HUDEP-2 (cell line): ENCODE data around the gene ARID1B.

Source experiments
- DNase-seq, 76 experiments: peaks; one replicate each; lab custom pipeline; 2025; ENCODE audit not compliant: unreplicated experiment in 76 of 76; lab: John Stamatoyannopoulos, UW

The ARID1B gene

GRCh38 chr6:156790711-156791319, 13.6 kb downstream of the ARID1B start:
- no peak for DNase-seq

DNA sequence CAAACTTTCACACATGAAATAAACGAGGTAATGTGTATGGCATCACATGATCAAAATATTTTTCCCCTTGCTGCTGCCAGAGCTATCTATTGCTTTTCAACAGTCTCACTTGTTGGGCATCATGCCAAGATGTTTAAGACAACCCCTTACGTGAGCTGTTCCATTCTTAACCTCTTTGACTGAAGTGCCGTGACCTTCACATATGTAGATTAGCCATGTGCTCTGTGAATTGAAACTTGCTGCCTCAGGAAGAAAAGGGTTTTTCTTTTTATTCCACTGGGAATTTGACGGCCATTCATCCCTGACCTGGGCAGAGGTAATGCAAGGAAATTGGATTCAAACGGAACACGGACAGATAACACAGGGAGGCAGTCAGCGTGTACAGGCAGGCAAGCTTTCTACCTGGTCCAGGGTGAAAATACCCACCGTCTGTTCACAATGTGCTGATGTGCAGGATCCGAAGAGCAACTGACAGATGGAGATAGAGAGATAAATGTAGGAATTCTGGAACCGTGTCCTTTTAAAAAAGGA, 14.2 kb downstream of the ARID1B start:
- peak in 57 of 76 experiments; percentile 17 to 93 (median 74) for DNase-seq

DNA sequence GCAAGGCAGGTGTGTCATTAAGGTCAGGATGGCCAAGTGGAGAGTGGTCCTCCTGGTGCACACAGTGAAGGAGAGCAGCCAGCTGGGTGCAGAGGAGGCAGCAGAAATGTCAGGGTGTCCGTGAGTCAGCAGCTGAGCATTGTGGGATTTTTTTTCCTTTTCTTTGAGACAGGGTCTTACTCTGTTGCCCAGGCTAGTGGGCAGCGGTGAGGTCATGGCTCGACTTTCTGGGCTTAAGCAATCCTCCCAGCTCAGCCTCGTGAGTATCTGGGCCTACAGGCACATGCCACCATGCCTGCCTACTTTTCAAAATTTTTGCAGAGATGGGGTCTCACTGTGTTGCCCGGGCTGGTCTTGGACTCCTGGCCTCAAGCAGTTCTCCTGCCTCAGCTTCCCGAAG, 16.0 kb downstream of the ARID1B start:
- no peak for DNase-seq

DNA sequence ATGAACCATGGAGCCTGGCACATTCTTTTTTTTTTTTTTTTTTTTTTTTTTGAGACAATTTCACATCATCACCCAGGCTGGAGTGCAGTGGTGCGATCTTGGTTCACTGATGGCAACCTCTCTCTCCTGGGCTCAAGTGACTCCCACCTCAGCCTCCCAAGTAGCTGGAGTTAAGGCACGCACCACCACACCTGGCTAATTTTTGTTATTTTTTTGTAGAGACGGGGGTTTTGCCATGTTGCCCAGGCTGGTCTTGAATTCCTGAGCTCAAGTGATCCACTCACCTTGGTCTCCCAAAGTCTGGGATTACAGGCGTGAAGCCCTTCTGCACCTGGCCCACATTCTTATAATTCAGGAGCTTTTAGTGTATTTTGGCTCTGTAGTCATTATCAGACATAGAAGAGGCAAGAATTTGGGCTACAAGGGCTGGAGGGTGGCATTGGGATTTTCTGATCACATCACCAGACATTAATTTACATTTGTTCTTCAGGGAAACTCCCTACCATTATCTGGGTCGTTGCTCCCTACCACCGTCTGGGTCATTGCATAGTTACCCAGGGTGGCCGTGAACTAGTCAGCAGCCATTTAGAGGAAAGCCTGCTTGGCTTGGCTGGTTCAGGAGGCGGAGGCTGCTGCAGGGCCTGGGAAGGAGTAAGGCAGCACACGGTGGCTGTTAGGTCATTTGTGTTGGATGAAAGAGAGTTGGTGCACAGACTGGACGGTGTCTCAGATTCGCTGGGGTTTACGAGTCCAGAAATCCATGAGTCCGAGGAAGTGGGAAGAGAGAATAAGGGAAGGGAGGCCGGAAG, 17.6 kb downstream of the ARID1B start:
- no peak for DNase-seq

- no peak for DNase-seq
These were observed 18.6 kb downstream of the ARID1B start for GRCh38 chr6:156795825-156796224.

DNA sequence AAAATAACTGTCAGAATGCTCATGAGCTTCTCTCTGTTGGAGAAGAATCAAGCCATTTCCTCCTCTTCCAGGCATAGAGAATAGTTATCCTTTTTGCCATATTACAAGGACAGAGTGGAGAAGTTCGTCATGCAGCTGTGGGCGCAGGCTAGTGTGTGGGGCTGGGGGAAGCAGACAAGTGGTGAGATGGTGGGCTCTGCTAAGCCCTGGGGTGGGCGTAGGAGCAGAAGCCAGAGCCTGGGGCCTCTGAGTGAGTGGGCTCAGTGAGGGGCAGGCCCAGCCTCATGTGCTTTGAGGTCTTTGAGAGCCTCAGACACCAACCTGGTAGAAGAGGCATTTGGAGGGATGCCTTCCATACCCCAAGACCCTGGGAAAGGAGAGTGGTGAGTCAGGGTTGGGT, 19.4 kb downstream of the ARID1B start:
- DNase-seq = no peak

DNA sequence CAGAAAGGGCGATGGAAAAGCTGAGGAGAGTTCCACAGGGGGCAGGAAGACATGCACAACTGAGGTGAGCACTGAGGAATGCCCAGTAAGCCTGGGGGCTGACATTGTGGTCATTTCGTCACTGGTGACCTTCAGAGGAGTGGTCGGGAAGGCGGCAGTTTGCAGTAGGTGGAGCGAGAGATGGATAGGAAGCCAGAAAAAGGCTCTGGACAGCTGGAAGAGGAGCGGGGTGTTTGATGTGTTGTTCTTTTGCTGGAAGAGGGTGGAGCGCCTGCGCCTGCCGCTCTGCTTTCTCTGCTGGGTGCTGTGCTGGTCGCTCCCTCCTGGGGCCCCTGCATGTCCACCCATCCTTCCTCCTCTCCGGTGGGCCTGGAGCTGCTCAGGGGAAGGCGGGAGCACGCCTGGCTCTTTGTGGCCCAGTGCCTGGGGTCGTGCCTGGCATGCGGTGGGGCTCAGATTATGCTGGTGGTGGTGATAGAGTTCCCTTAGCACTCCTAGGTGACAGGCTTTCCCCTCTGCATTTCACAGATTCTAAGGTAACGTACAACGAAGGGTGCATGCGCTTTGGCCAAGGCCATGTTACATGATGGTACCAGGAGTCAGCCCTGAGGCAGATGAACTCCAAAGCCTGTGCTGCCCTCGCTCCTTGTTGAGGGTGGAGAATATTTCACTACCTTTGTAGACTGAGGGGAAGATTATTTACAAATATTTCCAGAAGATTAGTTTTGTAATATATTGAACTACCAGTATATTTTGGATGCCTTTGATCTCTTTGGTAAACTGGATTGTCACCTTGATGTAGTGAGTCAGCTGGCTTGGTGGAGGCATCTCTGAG, 20.9 kb downstream of the ARID1B start:
- no peak for DNase-seq

- DNase-seq = no peak
These were observed 24.5 kb downstream of the ARID1B start for GRCh38 chr6:156801712-156802111.

GRCh38 chr6:156803353-156803752, 26.2 kb downstream of the ARID1B start:
- no peak for DNase-seq

- no peak for DNase-seq
These were observed 27.2 kb downstream of the ARID1B start for GRCh38 chr6:156804402-156804801.

DNA sequence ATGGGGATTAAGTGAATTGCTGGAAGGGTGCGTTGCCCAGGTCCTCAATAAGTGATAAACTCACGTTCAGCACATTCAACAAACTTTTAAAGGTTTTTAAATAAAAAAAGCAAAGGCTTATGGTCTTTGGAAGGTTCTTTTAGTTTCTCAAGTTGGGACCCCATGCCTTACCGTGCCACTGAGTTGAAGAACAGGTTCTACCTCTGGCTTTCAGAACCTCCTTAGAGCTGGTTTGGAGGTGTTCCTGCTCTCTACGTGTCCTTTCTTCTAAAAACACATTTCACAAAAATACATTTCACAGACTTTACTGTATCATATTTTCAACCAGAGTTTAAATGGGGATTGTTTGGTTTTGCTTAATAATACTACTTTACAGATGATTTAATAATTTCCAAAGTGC, 29.0 kb downstream of the ARID1B start:
- no peak for DNase-seq

DNA sequence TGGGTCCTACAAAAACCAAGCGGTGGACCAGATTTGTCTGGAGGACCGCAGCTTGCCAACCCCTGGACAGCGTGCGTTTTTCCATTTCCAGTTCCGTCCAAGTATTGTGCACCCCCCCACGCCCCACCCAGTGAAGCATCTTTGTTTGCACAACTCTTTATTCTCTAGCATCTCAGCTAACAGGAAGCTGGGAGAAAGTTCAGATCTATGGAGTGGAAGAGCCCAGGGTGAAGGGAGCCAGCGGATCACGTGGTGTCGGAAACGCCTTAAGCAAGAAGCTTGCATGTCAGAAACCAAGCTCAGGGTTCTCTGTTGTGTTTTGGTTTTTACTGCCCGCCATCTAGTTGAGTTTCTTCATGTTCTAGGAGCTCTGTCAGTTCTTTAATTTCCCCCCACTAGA, 29.9 kb downstream of the ARID1B start:
- DNase-seq = no peak

DNA sequence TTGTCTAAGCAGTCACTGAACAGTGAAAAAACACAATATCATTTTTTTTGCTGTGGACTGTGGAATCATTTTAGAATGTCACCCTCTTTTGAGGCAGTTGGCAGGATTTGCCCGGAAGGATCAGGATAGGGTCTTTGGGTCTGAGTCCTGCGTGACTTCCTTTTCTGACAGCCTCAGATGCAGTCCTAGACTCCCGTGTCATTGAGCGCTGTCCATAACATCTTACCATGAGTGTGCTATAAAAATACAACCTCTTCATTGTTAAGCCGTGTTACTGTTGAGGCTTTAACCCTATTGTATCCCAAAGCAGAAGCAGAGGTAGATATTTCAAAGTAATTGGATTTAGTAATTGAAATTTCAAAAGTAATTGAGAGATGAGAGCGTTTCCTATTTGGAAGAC, 30.6 kb downstream of the ARID1B start:
- peak in 1 of 76 experiments; percentile 21 for DNase-seq

DNA sequence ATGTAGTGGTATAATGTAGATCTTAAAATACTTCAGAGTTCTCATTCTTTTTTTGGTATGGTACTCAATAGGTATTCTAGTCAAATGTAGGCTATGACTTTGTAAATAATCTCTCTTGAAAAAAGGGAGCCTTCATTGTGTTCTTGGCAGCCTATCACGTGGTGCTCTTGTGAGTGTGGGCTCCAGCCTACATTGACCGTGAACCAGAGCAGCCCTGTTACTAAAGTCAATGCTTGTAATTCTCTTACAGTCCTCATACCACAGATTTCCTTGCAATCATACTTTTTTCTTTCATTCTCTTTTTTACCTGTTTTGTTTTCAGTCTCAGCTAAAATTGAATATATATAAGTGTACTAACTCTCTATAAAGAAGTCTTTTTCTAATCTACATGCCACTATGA, 31.1 kb downstream of the ARID1B start:
- DNase-seq = peak in 8 of 76 experiments; percentile 17 to 52 (median 28)

DNA sequence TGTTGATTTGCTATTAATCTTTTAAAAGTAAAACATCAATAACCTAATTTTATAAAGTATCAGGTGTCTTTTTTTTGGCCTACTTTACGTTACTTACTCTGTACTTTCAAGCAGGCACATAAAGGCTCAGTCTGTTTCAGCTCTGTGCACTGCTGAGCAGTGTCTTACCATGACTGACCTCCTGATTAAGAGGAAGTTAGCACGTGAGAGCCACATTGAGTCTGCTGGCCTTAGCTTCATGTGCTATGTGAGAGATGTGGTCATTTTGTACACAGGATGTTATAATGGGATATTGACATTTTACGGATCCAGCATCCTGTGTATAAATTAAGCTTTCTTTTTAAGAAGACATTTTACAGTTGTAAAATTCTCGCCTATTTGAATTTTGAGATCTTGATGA, 31.9 kb downstream of the ARID1B start:
- peak in 21 of 76 experiments; percentile 8 to 63 (median 29) for DNase-seq

DNA sequence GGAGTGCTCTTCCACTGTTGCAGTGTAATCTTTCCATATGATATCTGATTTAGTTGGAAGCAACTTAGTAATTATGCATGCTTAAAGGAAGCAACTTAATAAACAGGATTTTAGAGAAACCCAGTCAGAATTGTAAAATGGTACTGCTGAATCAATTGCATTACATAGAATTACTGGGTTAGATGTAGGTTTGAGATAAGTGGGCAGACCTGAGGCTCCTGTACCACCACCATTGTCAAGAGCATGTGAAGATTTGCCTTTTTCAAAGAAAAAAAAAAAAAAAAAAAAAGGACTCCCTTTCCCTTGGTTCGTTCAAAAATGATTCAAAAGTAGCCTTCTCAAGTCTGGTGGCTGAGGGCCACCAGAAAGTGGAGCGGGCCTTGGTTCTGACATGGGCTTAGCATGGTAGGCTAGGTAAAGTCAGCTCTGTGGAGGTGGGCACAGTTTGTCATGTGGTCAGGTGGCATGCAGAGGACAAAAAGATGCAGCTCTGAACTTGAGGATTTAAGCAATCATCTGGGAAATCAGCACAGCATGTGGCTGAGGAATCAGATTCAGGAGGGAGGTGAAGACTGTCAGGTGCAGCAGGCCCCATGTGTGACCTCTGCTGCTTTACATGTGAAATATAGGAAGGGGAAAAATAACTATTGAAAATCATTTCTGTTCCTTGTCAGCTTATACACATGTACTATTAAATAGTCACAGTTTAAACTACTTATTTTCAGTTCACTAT, 32.4 kb downstream of the ARID1B start:
- no peak for DNase-seq

- no peak for DNase-seq
These were observed 36.9 kb downstream of the ARID1B start for GRCh38 chr6:156814036-156814581.

DNA sequence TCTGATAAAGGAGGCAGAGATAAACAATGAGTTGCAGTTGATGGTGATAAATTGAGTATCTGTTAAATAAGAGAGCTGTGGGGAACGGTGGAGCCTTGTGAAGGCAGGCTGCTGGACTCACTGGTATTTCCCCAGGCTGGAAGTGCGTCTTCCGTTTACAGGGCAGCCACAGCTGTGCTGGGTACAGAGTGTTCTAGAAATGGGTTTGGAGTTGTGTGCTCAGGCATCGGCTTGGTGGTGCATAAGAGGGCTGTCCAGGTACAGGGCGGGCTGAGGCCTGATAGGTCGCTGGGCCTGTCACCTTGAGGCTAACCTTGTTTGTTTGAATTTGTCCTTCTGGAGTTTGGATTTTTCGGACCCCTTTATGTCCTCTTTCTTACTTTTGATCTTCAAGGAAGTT, 39.3 kb downstream of the ARID1B start:
- DNase-seq = peak in 16 of 76 experiments; percentile 14 to 48 (median 27)

DNA sequence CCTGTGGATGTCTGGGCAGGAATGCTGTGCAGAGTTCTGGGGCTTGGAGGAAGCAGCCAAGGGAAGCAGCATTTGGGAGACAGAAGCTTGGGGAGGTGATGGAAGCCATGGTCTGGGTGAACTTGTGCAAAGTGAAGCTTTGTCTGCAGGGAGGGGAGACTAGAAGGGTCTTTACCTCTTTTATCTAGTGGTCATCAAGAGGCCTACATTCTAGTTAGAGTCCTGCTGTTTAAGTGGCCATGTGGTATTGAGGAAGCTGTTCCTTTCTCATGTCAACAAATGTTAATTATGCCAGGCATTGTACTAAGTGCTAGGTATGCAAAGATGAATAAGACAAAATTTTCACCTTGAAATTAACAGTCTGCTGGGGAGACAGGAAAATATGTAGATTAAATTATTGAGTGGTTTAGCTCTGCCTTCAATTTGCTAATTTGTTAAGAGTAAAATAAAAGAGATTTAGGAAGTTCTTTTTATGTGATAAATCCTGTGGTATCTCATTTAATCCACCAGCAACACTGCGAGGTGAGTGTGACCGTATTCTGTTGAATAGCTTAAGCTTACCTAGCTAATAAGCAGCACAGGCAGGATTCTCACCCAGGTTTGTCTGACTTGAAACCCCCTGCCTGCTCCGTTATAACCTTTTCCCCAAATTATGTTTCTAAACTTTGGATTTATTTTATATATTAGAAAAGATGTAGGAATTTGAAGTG, 43.1 kb downstream of the ARID1B start:
- DNase-seq = no peak

- DNase-seq = no peak
These were observed 44.5 kb downstream of the ARID1B start for GRCh38 chr6:156821707-156822106.
